ENCODE data around the gene COMT.
"Not testable (repeated sequence)": the region's sequence is repeated elsewhere in the genome, so short reads cannot be mapped to it uniquely, and the experiment has no call there.

DNA sequence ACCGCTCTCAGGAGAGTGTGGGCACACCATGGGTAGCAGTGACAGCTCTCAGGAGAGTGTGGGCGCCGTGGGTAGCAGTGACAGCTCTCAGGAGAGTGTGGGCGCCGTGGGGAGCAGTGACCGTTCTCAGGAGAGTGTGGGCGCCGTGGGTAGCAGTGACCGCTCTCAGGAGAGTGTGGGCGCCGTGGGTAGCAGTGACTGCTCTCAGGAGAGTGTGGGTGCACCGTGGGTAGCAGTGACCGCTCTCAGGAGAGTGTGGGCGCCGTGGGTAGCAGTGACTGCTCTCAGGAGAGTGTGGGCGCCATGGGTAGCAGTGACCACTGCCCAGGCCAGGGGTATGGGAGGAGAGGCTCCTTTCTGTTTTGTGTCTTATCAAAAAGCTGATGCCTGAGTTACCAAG, 33.7 kb upstream of the COMT start:
- TF ChIP-seq, protein P1, sequence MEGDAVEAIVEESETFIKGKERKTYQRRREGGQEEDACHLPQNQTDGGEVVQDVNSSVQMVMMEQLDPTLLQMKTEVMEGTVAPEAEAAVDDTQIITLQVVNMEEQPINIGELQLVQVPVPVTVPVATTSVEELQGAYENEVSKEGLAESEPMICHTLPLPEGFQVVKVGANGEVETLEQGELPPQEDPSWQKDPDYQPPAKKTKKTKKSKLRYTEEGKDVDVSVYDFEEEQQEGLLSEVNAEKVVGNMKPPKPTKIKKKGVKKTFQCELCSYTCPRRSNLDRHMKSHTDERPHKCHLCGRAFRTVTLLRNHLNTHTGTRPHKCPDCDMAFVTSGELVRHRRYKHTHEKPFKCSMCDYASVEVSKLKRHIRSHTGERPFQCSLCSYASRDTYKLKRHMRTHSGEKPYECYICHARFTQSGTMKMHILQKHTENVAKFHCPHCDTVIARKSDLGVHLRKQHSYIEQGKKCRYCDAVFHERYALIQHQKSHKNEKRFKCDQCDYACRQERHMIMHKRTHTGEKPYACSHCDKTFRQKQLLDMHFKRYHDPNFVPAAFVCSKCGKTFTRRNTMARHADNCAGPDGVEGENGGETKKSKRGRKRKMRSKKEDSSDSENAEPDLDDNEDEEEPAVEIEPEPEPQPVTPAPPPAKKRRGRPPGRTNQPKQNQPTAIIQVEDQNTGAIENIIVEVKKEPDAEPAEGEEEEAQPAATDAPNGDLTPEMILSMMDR (IDR thresholded peaks at IDR 0.05 in 4 of 5, conservative IDR thresholded peaks at IDR 0.05 in 1 of 5), result not testable (repeated sequence)
- TF ChIP-seq POLR2A (IDR thresholded peaks at IDR 0.05), result not testable (repeated sequence)
